ENCODE results near the gene SNX21.
"Not testable (repeated sequence)": the region's sequence is repeated elsewhere in the genome, so short reads cannot be mapped to it uniquely, and the experiment has no call there.

SNX21 gene, protein sequence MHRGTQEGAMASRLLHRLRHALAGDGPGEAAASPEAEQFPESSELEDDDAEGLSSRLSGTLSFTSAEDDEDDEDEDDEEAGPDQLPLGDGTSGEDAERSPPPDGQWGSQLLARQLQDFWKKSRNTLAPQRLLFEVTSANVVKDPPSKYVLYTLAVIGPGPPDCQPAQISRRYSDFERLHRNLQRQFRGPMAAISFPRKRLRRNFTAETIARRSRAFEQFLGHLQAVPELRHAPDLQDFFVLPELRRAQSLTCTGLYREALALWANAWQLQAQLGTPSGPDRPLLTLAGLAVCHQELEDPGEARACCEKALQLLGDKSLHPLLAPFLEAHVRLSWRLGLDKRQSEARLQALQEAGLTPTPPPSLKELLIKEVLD
- 0.65 to 13.3 (median 4.7) reads per million in 18 experiments for total RNA-seq

DNA sequence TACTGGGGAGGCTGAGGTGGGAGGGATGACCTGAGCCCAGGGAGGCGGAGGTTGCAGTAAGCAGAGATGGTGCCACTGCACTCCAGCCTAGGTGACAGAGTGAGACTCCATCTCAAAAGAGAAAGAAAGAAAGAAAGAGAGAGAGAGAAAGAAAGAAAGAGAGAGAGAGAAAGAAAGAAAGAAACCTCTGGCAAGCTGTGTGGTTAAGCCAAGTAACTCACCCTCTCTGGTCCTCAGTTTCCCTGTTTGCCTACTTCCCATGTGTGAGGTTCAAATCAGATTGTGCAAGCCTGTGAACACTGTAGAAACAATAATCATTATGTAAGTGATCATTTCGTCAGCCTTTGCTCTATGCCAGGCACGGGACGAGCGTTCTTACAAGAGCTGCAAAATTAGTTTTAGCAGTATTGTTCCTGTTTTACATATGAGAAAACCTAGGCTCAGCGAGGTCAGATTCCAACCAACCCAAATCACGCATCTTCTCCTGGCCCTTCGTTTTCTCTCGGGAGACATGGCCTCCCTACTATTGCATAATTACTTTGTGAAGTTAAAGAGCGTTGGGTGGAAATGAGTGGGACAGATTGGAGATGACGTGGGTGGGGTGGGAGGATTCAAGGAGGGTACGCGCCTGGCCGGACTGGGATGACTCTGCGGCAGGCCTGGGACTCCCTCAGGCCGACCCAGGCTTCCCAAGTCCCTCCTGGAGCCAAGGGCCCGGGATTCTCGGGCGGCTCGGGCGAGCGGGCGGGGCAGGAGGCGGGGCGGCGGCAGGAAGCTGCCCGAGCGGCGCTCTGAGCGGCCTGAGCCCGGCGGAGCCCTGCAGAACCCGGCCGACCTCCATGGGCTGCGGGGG, at the start of gene SNX21:
SNX21 (plus strand) TSS at position 770 of the 853 bp plus-strand sequence. CDS start 121 bp downstream, outside the sequence.
- peak; percentile 90 to 98 for DNase-seq

DNA sequence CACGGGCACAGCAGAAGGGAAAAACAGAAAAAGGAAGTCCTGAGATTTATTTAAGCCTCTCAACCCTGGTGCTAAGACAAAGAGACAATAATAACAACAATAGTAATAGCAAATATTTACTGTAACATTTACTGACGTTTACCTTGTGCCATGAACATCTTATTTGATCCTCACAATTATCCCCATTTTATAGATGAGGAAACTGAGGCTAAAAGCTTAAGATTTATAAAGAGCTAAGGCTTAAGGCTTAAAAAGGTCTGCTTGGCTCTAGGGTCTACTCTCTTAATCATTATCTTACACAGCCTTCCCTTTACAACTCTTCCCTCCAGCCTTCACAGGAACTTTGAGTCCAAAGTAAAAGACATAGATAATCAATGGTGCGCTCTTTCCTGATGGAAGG, 45.2 kb upstream of the SNX21 start:
- peak in 1 of 2 donors; percentile 23 for DNase-seq

DNA sequence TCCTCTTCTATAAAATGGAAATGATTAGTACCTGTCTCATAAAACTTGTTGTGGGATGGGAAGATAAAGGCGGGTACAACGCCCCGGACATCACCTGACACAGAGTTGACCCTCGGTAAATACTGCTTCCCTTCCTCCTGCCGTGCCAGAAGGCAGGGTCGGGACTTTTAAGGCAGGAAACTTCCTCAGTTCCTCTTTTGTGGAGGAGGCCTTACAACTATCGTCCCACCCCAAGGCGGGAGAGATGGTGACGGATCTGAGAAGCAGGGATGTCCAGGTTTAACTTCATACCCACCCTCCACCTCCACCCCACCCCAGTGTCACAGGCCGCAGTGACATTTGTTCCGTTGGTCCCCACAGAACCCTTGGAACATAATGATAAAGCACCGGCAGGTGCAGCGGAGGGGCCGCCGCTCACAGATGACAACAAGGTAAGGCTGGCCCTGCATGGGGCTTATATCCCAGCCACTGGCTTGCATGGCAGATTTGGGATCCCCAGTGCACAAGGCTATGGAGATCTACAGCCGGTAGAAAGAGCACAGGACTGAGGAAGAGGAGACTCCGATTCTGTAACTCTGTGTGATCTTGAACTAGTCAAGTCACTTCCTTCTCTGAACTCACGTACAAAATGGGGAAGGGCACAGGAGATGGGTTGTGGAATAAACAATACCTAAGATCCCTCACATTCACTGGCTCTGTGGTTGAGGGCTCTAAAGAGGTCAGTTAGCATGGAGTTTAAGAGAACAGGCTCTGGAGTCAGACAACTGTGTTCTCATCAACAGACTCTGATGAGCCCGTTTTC, 41.1 kb upstream of the SNX21 start:
- DNase-seq, result peak; percentile 81 to 84

DNA sequence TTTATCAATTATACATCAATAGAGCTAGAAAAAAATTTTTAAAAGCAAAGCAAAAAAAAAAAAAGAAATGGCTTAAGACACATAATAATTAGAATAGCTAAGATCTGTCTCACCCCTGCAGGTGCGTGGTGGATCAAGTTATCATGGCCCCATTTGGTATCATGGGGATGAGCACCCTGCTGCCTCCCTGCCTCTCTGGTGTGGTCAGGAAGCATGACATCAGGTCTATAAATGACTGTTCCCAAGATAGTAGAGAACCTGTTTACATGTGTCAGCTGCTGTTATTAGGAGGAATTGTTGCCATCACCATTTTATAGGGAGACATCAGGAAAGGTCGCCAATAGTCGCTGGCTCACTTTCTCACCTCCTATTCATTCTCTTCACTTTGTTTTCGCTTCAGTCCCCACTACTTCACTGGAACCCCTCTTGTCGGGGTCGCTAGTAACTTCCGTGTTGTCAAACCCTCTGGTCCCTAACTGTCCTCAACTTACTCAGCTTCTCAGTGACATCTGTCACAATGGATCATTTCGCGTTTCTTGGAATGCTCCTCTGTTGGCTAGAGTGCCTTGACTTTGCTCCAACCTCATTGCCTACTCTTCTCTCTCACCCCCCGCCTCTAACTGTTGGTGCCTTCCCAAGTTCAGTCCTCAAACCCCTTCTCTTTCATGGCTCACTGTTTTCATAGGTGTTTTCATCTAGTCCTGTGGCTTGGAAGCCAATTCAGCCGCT, 37.1 kb upstream of the SNX21 start:
- no peak for DNase-seq

DNA sequence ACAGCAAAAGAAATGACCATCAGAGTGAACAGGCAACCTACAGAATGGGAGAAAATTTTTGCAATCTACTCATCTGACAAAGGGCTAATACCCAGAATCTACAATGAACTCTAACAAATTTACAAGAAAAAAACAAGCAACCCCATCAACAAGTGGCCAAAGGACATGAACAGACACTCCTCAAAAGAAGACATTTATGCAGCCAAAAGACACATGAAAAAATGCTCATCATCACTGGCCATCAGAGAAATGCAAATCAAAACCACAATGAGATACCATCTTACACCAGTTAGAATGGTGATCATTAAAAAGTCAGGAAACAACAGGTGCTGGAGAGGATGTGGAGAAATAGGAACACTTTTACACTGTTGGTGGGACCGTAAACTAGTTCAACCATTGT, 36.1 kb upstream of the SNX21 start:
- DNase-seq, result not testable (repeated sequence)

DNA sequence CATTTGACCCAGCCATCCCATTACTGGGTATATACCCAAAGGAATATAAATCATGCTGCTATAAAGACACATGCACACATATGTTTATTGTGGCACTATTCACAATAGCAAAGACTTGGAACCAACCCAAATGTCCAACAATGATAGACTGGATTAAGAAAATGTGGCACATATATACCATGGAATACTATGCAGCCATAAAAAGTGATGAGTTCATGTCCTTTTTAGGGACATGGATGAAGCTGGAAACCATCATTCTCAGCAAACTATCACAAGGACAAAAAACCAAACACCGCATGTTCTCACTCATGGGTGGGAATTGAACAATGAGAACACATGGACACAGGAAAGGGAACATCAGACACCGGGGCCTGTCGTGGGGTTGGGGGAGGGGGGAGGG, 35.6 kb upstream of the SNX21 start:
- not testable (repeated sequence) for DNase-seq

DNA sequence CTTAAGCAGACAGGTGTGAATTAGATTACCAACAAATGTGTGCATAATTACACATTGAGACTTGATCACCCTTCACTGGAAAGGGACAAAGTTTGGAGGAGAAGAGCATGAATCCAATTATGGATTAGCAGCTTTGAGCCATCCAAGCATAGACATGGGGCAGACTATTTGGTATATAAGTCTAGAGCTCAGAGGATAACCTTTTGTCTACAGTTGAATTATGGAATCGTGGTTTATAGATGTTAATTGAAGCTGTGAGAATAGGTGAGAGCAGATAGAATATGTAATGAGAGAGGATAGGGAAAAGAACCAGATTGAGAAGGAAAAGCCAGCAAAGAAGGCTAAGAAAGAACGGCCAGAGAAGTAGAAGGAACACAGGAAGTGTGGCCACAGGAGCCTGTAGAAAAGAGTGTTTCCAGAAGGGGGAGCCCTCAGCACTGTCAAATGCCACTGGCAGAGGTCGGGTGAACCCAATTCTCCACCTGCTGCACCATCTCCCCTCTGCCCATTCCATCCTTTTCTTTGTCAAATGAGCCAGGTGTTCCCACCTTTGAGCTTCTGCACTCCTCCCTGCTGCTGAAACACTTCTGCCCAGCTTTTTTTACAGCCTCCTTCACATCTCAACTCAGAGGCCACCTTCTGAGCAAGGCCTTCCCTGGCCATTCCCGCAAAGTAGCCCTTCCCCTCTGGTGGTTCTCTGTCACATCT, 34.5 kb upstream of the SNX21 start:
- DNase-seq, result peak; percentile 56 to 65

DNA sequence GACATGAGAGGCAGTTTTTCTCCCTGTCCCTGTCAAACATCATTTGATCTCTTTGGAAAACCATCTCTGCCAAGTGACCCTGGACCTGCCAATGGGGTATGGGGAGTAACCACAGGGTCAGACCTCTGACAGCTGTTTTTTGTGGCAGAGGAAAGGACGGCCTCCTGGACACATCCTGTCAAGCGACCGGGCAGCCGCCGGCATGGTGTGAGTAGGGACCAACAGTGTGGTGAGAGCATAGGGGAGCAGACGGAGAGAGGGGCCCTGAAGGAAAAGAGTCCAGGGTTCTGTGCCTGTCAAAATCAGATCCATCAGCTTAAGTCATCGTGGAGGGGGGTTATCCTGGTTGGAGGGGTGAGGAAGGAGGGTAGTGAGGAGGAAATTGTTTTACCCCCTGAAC, 31.7 kb upstream of the SNX21 start:
- DNase-seq, result no peak

DNA sequence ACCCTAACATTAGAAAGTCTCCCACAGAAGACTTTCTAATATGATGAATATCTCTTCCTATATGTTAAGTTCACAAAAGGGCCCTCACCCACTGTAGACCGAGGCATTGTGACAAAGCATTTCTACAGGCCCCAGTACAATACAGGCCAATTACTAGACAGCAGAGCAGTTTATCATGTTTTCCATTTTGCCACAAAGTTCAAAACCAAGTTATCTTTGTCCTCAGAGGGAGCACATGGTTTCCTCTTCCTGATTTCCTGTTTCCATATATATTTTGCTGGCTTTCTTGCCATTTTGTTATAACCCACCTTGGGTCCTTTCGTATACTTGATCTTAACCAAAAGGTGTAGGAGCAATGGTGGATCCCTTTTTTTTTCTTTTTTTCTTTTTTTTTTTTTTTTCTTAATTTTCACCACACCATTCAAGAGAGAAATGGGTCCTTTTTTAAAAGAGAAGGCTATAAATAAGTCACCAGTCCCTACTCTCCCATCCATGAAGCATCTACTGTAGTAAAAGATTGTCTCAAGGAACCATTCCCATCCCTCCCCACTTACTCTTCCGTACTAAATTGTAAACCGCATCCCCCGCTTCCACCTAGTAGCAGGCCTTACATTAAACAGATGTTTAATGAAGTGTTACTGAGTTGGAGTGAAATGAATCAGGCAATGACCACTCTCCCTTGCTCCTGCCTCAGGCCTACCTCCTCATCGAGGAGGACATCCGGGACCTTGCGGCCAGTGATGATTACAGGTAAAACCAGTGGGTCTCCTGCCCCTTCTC, 23.2 kb upstream of the SNX21 start:
- no peak for DNase-seq

DNA sequence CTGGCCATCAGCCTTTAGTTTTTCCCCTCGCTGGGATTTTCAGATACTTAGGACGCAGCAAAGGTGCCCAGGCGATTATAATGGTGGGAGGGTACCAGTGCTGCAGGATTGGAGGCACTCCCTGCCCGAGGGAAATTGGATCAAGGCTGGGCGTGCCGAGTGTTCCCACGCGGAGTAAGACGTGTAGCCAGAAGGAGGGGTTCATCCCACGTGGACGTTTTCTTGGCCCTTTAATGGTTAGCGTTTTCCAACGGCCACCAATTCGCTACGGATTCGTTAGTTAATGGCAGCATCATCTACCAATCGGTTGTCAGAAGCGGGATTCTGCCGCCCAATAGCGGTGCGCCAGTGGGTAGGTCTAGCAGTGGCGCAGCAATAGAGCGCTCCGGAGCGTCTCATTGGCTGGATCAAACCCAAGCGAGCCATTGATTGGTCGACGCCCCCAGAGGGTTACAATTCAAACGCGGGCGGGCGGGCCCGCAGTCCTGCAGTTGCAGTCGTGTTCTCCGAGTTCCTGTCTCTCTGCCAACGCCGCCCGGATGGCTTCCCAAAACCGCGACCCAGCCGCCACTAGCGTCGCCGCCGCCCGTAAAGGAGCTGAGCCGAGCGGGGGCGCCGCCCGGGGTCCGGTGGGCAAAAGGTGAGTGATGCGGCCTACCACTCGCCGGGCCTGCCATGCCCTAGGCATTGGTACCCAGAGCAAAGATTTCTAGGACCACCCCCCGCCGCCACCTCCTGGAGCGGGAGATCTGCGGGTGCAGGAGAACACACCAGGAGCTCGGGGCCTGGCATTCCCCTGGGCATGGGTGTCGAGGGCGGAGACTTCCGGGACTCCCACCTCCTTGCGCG, 21.2 kb upstream of the SNX21 start, which contains the start of gene UBE2C:
UBE2C (plus strand) TSS at position 488 of the 849 bp plus-strand sequence; CDS start at position 540, 52 bp downstream.
- peak; percentile 99 to 100 for DNase-seq

DNA sequence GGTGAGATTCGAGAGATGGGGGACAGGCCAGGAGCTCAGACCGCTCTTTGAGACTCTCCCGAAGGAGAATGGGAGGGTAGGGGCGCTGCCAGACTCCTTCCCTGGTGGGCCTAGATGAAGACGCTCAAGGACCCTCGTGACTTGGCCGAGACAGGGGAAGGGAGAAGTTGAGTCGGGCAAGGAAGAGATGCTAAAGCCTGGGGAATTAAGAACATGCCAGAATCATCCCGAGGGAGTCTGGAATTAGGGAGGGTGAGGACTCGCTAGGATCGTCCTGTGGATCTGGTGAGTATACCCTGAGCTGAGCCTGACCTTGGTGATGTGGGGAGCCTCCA, 20.6 kb upstream of the SNX21 start:
- peak in 1 of 2 donors; percentile 5 for DNase-seq

DNA sequence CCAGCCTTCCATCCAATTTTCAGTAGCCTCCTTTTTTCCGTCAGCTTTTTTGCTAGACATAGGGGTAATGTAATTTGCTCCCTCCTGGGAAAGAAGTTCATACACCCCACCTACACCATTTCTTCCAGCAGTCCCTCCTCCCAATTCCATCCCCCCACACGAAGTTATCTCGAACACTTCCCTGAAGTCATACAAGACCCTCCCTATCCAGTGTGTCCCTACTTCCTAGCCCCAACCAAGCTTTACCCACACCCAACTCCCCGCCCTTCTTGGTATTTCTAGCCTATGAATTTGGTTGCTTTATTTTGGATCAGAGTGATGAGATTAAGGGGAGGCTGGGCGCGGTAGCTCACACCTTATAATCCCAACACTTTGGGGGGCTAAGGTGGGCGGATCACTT, 20.1 kb upstream of the SNX21 start:
- no peak for DNase-seq

DNA sequence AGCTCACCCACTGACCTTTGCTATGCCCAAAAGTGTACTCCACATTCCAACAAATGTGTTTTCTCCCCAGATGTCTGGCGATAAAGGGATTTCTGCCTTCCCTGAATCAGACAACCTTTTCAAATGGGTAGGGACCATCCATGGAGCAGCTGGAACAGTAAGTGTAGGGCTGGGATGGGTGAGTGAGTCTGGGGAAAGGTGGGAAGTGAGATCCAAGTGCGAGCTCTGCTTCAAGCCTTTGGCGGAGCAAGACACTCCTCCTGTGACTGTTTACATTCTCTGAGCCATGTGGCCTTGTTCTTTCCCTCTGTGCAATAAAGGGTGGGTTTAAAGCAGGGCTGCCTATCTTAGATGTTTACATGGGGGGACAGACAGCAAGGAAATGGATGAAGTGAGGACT, 19.3 kb upstream of the SNX21 start:
- DNase-seq, result no peak

DNA sequence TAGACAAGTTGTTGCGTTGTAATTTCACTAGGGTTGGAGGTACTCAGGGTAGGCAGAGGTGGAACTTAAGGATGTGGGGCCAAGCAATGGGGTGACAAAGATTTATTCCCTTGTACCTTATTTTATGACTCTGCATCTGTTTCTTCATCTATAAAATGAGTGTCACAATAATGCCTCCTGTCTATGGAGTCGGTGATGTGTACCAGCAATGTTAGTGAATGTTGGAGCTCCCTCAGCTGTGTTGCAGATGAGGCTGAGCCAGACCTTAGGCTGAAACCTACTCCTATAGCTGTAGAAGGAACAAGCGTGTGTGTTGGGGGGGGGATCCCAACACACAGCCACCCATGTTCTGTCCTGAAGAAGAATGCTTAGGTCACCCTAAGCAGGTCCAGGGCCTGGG, 16.6 kb upstream of the SNX21 start:
- no peak for DNase-seq

DNA sequence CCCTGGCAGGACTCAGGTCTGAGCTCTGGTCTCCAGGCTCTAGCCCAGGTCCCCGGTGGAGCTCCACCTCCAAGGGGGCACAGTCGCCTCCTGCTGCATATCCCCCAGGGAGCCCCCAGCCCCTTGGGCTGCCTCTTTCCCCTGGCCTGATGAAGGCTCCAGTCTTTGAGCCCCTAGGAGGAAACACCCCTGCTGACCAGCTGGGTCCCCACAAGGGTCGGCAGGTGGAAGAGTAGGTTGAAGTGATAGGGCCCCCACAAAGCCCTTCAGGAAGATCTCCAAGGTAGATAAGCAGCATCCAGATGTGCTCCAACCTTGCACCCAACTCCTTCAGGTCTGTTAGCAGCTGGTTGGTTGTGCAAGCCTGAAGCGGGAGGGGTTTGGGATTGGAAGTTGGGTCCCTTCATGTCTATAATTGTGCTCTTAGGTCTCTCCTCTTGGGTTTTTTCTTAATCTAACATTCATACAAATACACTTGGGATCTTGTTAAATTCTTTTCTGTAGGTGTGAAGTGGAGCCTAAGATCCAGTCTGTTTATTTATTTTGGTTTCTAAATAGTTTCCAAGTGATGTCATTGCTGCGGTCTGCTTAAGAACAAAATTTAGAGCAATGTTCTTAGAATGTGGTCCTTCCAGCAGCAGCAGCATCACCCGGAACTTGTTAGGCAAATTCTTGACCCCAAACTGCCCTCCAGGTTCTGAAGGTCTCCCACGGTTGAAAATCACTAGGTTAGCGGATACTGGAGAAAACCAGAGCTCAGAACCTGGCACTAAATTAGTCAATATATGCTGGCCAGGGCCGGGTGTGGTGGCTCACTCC, 16.0 kb upstream of the SNX21 start:
- no peak for DNase-seq

DNA sequence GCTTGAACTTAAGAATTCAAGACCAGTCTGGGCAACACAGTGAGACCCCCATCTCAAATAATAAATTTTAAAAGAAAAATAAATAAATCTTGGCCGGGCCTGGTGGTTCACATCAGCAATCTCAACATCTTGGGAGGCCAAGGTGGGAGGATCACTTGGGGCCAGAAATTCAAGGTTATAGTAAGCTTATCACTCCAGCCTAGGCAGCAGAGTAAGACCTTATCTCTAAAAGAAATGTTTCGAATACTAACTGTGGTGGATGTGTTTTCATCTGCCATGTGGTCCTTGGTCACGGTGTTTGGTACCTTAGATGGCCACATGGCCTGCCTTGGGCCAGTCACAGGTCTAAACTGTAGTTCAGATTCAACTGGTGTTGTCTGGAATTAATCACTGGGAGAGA, 15.4 kb upstream of the SNX21 start:
- no peak for DNase-seq

DNA sequence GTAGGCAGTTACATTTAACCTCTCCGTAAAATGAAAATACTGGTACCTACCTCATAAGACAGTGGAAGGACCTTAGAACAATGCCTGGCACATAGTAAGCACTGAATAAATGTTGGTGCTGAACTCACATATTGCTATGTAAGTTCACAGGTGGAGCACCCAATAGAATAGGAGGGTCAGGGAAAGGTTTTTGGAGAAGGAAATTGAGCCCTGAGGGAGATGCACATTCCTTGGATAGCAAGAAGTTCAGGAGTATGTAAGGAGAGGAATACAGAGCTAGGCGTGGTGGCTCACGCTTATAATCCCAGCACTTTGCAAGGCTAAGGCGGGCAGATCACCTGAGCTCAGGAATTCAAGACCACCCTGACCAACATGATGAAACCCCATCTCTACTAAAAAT, 14.1 kb upstream of the SNX21 start:
- DNase-seq, result no peak

DNA sequence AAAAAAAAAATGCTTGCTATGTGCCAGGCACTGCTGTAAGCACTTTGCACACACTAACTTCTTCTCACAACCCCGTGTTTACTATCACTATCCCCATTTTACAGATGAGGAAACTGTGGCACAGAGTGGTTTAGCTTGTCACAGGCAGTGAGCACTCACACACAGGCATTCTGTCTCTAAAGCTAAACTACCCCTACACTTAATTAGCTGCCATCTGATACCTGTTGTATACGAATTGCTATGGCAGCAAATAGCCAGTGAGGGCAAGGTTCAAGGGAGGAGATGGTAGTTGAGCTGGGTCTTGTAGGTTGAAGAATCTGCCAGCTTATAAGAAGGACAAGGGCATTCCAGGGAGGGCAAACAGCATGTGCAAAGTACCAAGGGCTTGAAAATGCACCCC, 11.7 kb upstream of the SNX21 start:
- DNase-seq, result no peak

DNA sequence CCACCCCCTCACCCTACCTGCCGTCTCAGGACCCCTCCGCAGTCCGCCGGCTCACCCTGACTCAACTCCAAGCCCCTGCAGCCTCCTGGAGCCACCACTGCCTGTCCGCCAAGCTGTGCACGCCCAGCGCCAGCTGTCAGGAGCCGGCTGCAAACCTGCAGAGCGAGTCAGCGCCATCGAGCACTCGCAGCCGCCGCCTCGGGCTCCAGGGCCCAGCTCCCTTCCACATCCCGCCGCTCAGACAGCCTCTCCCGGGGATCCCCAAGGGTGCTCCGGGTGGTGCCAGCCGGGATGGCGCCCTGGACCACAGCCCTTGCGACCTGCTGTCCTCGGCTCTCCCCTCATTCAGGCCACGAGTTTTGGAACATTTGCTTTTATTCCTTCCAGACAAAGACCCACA, 10.7 kb upstream of the SNX21 start:
- DNase-seq, result no peak
